ENCODE data around the gene TTC9C. TPM values are rescaled to one million over a fixed set of nuclear protein-coding genes. Genes with fewer than 3 reads are reported as not detected.
A peak's percentile ranks its signal among the peaks of the same experiment; 100 is the strongest.
"Not testable (repeated sequence)": the region's sequence is repeated elsewhere in the genome, so short reads cannot be mapped to it uniquely, and the experiment has no call there.

TTC9C gene
- total and polyA plus RNA-seq, 9 donors: 27.1 to 35.4 (median 29.4) TPM

DNA sequence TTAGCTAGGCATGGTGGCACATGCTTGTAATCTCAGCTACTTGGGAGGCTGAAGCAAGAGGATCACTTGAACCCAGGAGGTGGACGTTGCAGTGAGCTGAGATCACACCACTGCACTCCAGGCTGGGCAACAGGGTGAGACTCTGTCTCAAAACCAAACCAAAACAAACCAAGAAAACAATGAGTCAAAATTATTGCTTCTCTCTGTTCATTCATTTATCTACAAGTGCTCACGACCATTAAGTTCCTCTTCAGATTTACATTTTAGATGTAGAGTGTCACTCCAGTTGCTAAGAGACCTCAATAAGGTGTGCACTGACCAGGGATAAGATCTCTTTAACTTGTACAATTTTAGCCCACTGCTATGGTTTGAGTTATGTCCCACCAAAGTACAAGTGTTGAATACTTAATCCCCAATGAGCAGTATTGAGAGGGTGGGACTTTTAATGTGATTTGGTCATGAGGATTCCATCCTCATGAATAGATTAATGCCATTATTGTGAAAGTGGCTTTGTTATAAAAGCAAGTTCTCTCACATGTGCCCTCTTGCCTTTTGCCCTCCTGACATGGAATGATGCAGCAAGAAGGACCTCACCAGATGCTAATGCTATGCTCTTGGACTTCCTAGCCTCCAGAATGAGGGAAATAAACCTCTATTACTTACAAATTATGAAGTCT is 8.8 kb upstream of the TTC9C start:
- Histone ChIP-seq H3K9me3 (replicated peaks; ENCODE audit: control insufficient read depth, low read depth, low read length) (no peaks in the 10 kb centered on the region), H3K4me1 (ENCODE audit: control insufficient read depth, insufficient read depth, low read length) (peaks cover 3% of the 10 kb centered on the region), H3K27ac (ENCODE audit: low read length) (no peak overlapping the region), H3K36me3 (ENCODE audit: control insufficient read depth, insufficient read depth, low read length) (peaks cover 87% of the 10 kb centered on the region), H3K4me3 (ENCODE audit: low read length) (no peak overlapping the region), H3K27me3 (ENCODE audit: control insufficient read depth, insufficient read depth, low read length) (no peaks in the 10 kb centered on the region)
- no peak for DNase-seq
- no CpG with 5 or more reads among the region's 2 CpGs for WGBS (ENCODE audit: insufficient coverage)

DNA sequence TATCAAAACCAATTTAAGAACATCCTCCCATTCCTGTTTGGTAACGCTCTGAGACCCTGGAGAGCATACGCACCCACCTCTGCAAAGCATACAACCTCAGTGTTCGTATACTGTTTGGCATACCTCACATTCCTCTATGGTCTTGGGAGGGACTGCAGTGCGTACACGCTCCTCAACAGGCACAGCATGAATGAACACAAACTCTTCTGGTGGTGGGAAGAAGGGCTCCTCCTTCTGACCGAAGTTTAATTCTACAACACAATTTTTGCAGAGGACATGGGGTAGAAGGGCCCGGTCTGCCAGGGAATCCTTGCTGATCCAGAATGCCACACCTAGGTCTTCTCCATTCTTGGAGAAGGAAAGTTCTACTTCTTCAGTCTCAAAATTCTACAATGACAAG is 6.3 kb upstream of the TTC9C start:
- WGBS (ENCODE audit: insufficient coverage): 70% methylated on average over 2 of the region's 7 CpGs
- DNase-seq: no peak
- Histone ChIP-seq H3K27me3 (ENCODE audit: control insufficient read depth, insufficient read depth, low read length) (no peaks in the 10 kb centered on the region), H3K4me3 (ENCODE audit: low read length) (no peak overlapping the region), H3K4me1 (ENCODE audit: control insufficient read depth, insufficient read depth, low read length) (peaks cover 10% of the 10 kb centered on the region), H3K9me3 (replicated peaks; ENCODE audit: control insufficient read depth, low read depth, low read length) (no peaks in the 10 kb centered on the region), H3K36me3 (ENCODE audit: control insufficient read depth, insufficient read depth, low read length) (peaks cover 66% of the 10 kb centered on the region), H3K27ac (ENCODE audit: low read length) (no peak overlapping the region)

DNA sequence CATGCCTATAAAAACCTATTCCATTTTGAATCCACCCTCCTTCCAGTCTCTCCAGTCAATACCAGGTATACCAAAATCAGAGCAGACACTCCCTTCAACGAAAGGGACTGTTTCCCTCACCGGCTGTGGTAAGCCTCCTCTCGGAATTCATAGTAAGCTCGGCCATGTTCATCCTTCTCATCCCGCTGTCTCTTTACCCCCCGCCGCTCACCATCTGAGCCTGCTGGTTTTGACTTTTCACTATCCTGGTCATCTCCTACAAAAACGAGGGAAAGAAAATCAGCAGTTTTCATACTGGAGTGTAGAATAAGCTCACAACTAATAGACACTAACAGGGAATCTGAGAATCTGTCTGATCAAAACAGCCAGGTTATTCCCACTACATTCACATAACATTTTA is 4.1 kb upstream of the TTC9C start:
- H3K4me3 ChIP-seq (ENCODE audit: low read length): no peak overlapping the region
- H3K27ac ChIP-seq (ENCODE audit: low read length): no peak overlapping the region
- H3K27me3 ChIP-seq (ENCODE audit: control insufficient read depth, insufficient read depth, low read length): no peaks in the 10 kb centered on the region
- 58% methylated on average over 7 of the region's 8 CpGs for WGBS (ENCODE audit: insufficient coverage)
- no peaks in the 10 kb centered on the region for H3K9me3 ChIP-seq (replicated peaks; ENCODE audit: control insufficient read depth, low read depth, low read length)
- peaks cover 15% of the 10 kb centered on the region for H3K4me1 ChIP-seq (ENCODE audit: control insufficient read depth, insufficient read depth, low read length)
- H3K36me3 ChIP-seq (ENCODE audit: control insufficient read depth, insufficient read depth, low read length): peaks cover 49% of the 10 kb centered on the region
- no peak for DNase-seq

DNA sequence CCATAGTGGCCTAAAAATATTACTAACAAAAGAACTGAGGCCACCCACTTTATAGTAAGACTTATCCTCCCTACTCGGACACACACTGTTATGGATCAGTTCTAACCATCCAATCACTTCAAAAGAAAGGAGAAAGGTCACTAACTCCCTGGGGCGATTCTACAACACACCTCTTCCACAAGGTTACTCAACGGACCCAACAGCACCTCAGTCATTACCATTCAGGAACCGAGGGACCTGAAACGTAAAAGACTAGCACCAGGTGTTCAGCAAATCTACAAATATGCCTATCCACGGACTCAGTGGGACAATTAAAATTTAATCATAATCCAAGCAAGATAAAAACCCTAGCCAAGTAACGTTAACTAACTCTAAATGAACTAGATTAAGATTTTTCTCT is 2.6 kb upstream of the TTC9C start:
- no peak for DNase-seq
- peak overlapping the region; percentile 40 for H3K27ac ChIP-seq (ENCODE audit: low read length)
- peaks cover 26% of the 10 kb centered on the region for H3K4me1 ChIP-seq (ENCODE audit: control insufficient read depth, insufficient read depth, low read length)

DNA sequence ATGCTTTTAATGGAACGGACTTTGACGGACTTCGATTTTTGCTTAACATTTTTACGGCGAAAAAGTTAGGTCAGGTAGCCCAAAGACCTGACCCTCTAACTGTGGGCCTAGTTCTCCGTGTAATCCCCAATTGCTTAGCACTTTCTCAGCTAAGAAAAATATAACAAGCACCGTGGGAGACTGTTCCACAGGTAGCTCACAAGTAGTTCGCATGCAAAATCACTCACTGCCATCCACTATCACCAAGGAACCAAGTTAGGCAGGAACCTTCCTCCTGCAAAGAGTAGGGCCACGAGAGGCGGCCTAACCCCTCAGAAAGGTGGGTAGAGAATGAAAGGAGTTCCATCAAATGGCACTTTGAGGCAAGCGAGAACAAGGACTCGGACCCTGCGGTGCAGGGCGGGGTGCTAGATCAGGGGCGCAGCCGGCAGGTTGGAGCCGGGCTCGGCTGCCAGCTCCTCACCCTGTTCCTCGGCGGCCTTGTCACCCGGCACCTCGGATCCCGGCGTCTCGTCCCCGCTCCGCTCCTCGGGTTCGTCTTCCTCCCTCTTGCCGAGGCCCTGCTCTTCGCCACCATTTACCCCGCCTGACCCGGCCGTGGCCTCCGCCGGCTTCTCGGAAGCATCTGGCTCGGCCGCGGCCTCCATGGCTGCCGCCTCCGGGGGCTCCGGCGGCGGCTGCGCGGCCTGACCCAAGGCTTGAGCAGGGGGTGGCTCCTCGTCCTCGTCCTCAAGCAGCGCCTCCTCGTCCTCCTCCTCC is 2.0 kb upstream of the TTC9C start:
- H3K9me3 ChIP-seq (replicated peaks; ENCODE audit: control insufficient read depth, low read depth, low read length): no peaks in the 10 kb centered on the region
- peak overlapping the region; percentile 84 for H3K4me3 ChIP-seq (ENCODE audit: low read length)
- peak overlapping the region; percentile 99 for H3K27ac ChIP-seq (ENCODE audit: low read length)
- WGBS (ENCODE audit: insufficient coverage): under 1% methylated on average over 49 of the region's 51 CpGs
- peaks cover 29% of the 10 kb centered on the region for H3K4me1 ChIP-seq (ENCODE audit: control insufficient read depth, insufficient read depth, low read length)
- peaks cover 36% of the 10 kb centered on the region for H3K36me3 ChIP-seq (ENCODE audit: control insufficient read depth, insufficient read depth, low read length)
- DNase-seq: no peak
- H3K27me3 ChIP-seq (ENCODE audit: control insufficient read depth, insufficient read depth, low read length): no peaks in the 10 kb centered on the region

More for the DNA sequence above, 2.6 kb upstream of the TTC9C start:
- Histone ChIP-seq H3K4me3 (ENCODE audit: low read length) (peak overlapping the region; percentile 84), H3K9me3 (replicated peaks; ENCODE audit: control insufficient read depth, low read depth, low read length) (no peaks in the 10 kb centered on the region), H3K27me3 (ENCODE audit: control insufficient read depth, insufficient read depth, low read length) (no peaks in the 10 kb centered on the region), H3K36me3 (ENCODE audit: control insufficient read depth, insufficient read depth, low read length) (peaks cover 39% of the 10 kb centered on the region)
- WGBS (ENCODE audit: insufficient coverage): 4% methylated on average over 4 of the region's 7 CpGs

DNA sequence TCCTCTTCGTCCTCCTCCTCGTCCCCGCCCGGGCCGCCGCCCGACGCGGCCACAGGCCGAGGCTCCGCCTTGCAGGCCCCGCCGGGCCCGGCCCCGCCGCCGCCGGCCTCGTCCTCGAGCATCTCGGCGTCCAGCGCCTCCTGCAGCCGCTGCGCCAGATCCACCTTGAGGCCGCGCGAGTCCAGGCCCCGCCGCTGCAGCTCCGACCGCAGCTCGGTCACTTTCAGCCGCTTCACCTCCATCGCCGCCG is 1.4 kb upstream of the TTC9C start:
- peaks cover 33% of the 10 kb centered on the region for H3K36me3 ChIP-seq (ENCODE audit: control insufficient read depth, insufficient read depth, low read length)
- 0% methylated on average over 37 of the region's 37 CpGs for WGBS (ENCODE audit: insufficient coverage)
- peaks cover 29% of the 10 kb centered on the region for H3K4me1 ChIP-seq (ENCODE audit: control insufficient read depth, insufficient read depth, low read length)

DNA sequence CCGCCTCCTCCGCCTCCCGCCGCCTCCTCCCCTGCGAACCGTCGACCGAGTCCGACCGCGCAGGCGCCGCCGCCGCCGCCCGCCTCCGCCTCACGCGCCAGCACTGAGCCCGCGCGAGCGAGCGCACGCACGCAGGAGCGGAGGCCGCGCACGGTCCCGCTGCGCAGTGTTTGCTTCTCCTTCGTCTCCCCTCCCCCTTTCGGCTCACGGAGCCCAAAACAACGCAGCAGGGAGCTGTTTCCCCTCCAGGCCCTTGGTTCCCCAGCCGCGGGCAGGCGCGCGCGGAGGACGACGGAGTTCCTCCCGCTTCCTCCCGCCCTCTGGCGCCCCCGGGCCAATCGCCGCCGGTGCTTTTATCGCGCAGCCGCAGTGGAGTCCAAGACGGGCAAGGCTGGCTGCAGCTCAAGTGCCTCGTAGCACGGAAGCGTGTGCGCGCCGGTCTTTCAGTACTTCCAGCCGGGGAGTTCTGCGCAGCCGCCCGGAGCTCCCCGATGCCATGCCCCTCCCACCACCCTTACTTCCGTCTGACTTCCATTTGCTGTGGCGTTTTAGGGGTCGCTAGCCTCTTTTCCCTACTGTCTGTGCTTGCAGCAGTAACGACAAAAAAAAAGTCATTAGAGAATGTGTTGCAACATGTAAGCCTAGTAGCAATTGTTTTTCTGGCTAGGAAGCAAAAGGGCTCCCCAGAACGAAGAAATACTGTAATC is 968 bp upstream of the TTC9C start, which contains the start of gene HNRNPUL2:
HNRNPUL2 (minus strand) TSS at position 293 of the 707 bp plus-strand sequence. CDS start 301 bp downstream, outside the sequence.
- 0% methylated on average over 71 of the region's 72 CpGs for WGBS (ENCODE audit: insufficient coverage)

More for the DNA sequence above, 1.4 kb upstream of the TTC9C start:
- Histone ChIP-seq H3K27me3 (ENCODE audit: control insufficient read depth, insufficient read depth, low read length) (no peaks in the 10 kb centered on the region), H3K27ac (ENCODE audit: low read length) (peak overlapping the region; percentile 99), H3K9me3 (replicated peaks; ENCODE audit: control insufficient read depth, low read depth, low read length) (no peaks in the 10 kb centered on the region), H3K4me3 (ENCODE audit: low read length) (peak overlapping the region; percentile 84)
- no peak for DNase-seq

DNA sequence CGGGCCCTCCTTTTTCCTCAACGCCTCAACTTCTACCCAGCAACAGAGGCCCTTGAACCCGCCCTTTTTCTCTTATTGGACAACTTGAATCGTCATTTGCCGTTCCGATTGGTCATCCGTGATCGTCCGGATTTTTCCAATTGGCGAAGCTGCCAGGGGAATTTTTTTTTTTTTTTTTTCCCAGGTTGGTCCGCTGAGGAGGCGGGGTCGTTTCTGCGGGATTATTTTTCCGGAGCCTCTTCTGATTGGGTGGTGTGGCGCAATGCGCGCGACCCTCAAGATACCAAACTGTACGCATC is 465 bp upstream of the TTC9C start:
- Histone ChIP-seq H3K9me3 (replicated peaks; ENCODE audit: control insufficient read depth, low read depth, low read length) (no peaks in the 10 kb centered on the region), H3K4me1 (ENCODE audit: control insufficient read depth, insufficient read depth, low read length) (peaks cover 29% of the 10 kb centered on the region), H3K27me3 (ENCODE audit: control insufficient read depth, insufficient read depth, low read length) (no peaks in the 10 kb centered on the region), H3K36me3 (ENCODE audit: control insufficient read depth, insufficient read depth, low read length) (peaks cover 24% of the 10 kb centered on the region), H3K4me3 (ENCODE audit: low read length) (peak overlapping the region; percentile 84), H3K27ac (ENCODE audit: low read length) (peak overlapping the region; percentile 99)
- WGBS (ENCODE audit: insufficient coverage): 0% methylated on average over 19 of the region's 20 CpGs
- DNase-seq: peak; percentile 100

More for the DNA sequence above, 968 bp upstream of the TTC9C start, which contains the start of gene HNRNPUL2:
- Histone ChIP-seq H3K36me3 (ENCODE audit: control insufficient read depth, insufficient read depth, low read length) (peaks cover 28% of the 10 kb centered on the region), H3K4me1 (ENCODE audit: control insufficient read depth, insufficient read depth, low read length) (peaks cover 29% of the 10 kb centered on the region), H3K9me3 (replicated peaks; ENCODE audit: control insufficient read depth, low read depth, low read length) (no peaks in the 10 kb centered on the region), H3K4me3 (ENCODE audit: low read length) (peak within 1 kb of the TSS; percentile 84), H3K27me3 (ENCODE audit: control insufficient read depth, insufficient read depth, low read length) (no peaks in the 10 kb centered on the region), H3K27ac (ENCODE audit: low read length) (peak within 1 kb of the TSS; percentile 99)
- DNase-seq: peak; percentile 100

DNA sequence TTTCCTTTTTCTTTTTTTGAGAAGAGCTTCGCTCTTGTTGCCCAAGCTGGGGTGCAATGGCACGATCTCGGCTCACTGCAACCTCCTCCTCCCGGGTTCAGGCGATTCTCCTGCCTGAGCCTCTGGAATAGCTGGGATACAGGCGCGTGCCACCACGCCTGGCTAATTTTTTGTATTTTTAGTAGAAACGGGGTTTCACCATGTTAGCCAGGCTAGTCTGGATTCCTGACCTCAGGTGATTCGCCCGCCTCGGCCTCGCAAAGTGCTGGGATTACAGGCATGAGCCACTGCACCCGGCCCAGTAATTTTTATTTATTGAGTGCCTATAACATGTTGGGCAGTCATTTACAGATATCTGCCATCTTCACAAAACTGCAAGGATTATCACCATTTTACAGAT is 1.8 kb downstream of the TTC9C start:
- WGBS (ENCODE audit: insufficient coverage): 96% methylated on average over 4 of the region's 14 CpGs
- peaks cover 24% of the 10 kb centered on the region for H3K4me1 ChIP-seq (ENCODE audit: control insufficient read depth, insufficient read depth, low read length)
- H3K27ac ChIP-seq (ENCODE audit: low read length): not testable (repeated sequence)

DNA sequence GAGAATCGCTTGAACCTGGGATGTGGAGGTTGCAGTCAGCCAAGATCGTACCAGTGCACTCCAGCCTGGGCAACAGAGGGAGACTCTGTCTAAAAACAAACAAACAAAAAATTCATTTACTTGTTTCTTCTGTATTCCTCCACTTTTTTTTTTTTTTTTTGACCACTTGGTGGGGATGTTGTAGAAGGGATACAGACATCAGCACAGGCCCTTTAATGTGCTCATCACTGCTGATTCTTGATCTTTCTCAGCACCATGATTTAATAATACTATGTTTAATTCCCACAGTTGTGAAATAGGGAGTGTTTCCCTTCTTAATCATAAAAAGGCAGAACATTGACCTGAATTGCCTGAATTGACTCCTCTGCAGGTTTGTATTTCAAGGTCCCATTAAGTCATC is 4.5 kb downstream of the TTC9C start:
- no peak overlapping the region for H3K4me3 ChIP-seq (ENCODE audit: low read length)
- no peaks in the 10 kb centered on the region for H3K27me3 ChIP-seq (ENCODE audit: control insufficient read depth, insufficient read depth, low read length)
- DNase-seq: peak; percentile 28
- peaks cover 38% of the 10 kb centered on the region for H3K36me3 ChIP-seq (ENCODE audit: control insufficient read depth, insufficient read depth, low read length)
- peaks cover 19% of the 10 kb centered on the region for H3K4me1 ChIP-seq (ENCODE audit: control insufficient read depth, insufficient read depth, low read length)
- no peaks in the 10 kb centered on the region for H3K9me3 ChIP-seq (replicated peaks; ENCODE audit: control insufficient read depth, low read depth, low read length)
- no peak overlapping the region for H3K27ac ChIP-seq (ENCODE audit: low read length)
- no CpG with 5 or more reads among the region's 2 CpGs for WGBS (ENCODE audit: insufficient coverage)

More for the DNA sequence above, 1.8 kb downstream of the TTC9C start:
- peak overlapping the region; percentile 84 for H3K4me3 ChIP-seq (ENCODE audit: low read length)
- H3K36me3 ChIP-seq (ENCODE audit: control insufficient read depth, insufficient read depth, low read length): peaks cover 28% of the 10 kb centered on the region
- DNase-seq; H3K27me3 ChIP-seq (ENCODE audit: control insufficient read depth, insufficient read depth, low read length); H3K9me3 ChIP-seq (replicated peaks; ENCODE audit: control insufficient read depth, low read depth, low read length): not testable (repeated sequence)
